ENCODE results near the gene CCDC102B.
"Not testable (repeated sequence)": the region's sequence is repeated elsewhere in the genome, so short reads cannot be mapped to it uniquely, and the experiment has no call there.

CCDC102B gene

GRCh38 chr18:68854786-68855391, 57.0 kb downstream of the CCDC102B start:
- no peak overlapping the region for H3K4me3 ChIP-seq (ENCODE audit: low read length)
- no peak for DNase-seq (ENCODE audit: low read depth)
- TF ChIP-seq CTCF (conservative IDR thresholded peaks at IDR 0.05; ENCODE audit: low read length) = no peak

- no peak for TF ChIP-seq CTCF (conservative IDR thresholded peaks at IDR 0.05; ENCODE audit: low read length)
- no peak overlapping the region for H3K4me3 ChIP-seq (ENCODE audit: low read length)
- DNase-seq (ENCODE audit: low read depth) = no peak
Measured at GRCh38 chr18:68855491-68855890, 57.6 kb downstream of the CCDC102B start.

GRCh38 chr18:68861365-68861764, 63.5 kb downstream of the CCDC102B start:
- TF ChIP-seq CTCF (conservative IDR thresholded peaks at IDR 0.05; ENCODE audit: low read length) = no peak
- no peak overlapping the region for H3K4me3 ChIP-seq (ENCODE audit: low read length)
- DNase-seq (ENCODE audit: low read depth) = no peak

GRCh38 chr18:68865021-68865420, 67.1 kb downstream of the CCDC102B start:
- no peak for TF ChIP-seq CTCF (conservative IDR thresholded peaks at IDR 0.05; ENCODE audit: low read length)
- DNase-seq (ENCODE audit: low read depth) = no peak
- no peak overlapping the region for H3K4me3 ChIP-seq (ENCODE audit: low read length)

GRCh38 chr18:68865503-68865902, 67.6 kb downstream of the CCDC102B start:
- TF ChIP-seq CTCF (conservative IDR thresholded peaks at IDR 0.05; ENCODE audit: low read length) = no peak
- no peak for DNase-seq (ENCODE audit: low read depth)

GRCh38 chr18:68873003-68873402, 75.1 kb downstream of the CCDC102B start:
- no peak overlapping the region for H3K4me3 ChIP-seq (ENCODE audit: low read length)
- no peak for TF ChIP-seq CTCF (conservative IDR thresholded peaks at IDR 0.05; ENCODE audit: low read length)
- no peak for DNase-seq (ENCODE audit: low read depth)

More at GRCh38 chr18:68865503-68865902, 67.6 kb downstream of the CCDC102B start:
- H3K4me3 ChIP-seq (ENCODE audit: low read length) = no peak overlapping the region

GRCh38 chr18:68874361-68874760, 76.5 kb downstream of the CCDC102B start:
- H3K4me3 ChIP-seq (ENCODE audit: low read length) = no peak overlapping the region
- peak; percentile 1 for DNase-seq (ENCODE audit: low read depth)
- no peak for TF ChIP-seq CTCF (conservative IDR thresholded peaks at IDR 0.05; ENCODE audit: low read length)

- not testable (repeated sequence) for H3K4me3 ChIP-seq (ENCODE audit: low read length); DNase-seq (ENCODE audit: low read depth)
Measured at GRCh38 chr18:68879947-68880346, 82.1 kb downstream of the CCDC102B start.
